HL-60 (cell line): ENCODE data around the gene PTPA.

Experiments
- DNase-seq, 2 experiments: peaks; one replicate each; pipeline ENCODE4 v3.0.0-alpha.2; 2010 to 2020; ENCODE audit warnings: low read depth in 1 of 2, low spot score in 1 of 2
- H3K27ac ChIP-seq: fragments of 250-450 bp; sonication (Bioruptor Pico); replicated peaks from 2 replicates; pipeline ENCODE4 v1.5.1; 2020; ENCODE audit warnings: mild to moderate bottlenecking, moderate library complexity
- H3K27me3 ChIP-seq: fragments of 250-450 bp; sonication (Bioruptor Pico); 2 replicates; pipeline ENCODE4 v1.5.1; 2021; ENCODE audit warnings: mild to moderate bottlenecking, moderate library complexity; ENCODE audit not compliant: insufficient read depth, poor library complexity, severe bottlenecking
- H3K4me3 ChIP-seq: replicated peaks from 2 replicates; pipeline ENCODE4 v1.5.1; 2011; ENCODE audit warnings: mild to moderate bottlenecking, control low read depth, low read length; ENCODE audit not compliant: insufficient read depth
- GABPA ChIP-seq: IDR thresholded peaks from 2 replicates; pipeline ENCODE4 v1.6.1; 2012; ENCODE audit warnings: low read depth
- POLR2AphosphoS5 ChIP-seq: IDR thresholded peaks from 2 replicates; pipeline ENCODE4 v1.6.1; 2012; ENCODE audit warnings: low read depth
- SPI1 ChIP-seq: IDR thresholded peaks from 2 replicates; pipeline ENCODE4 v1.6.1; 2012; ENCODE audit warnings: low read depth, mild to moderate bottlenecking, borderline replicate concordance
- TF ChIP-seq, protein P1 (sequence below): IDR thresholded peaks from one replicate; pipeline ENCODE4 v1.5.1; 2011; ENCODE audit warnings: low read length, control low read depth, inconsistent platforms; ENCODE audit not compliant: insufficient read depth
- TF ChIP-seq, protein P2 (sequence below): IDR thresholded peaks from 2 replicates; pipeline ENCODE4 v1.6.1; 2012; ENCODE audit warnings: low read depth; ENCODE audit not compliant: insufficient replicate concordance

Gene PTPA

DNA sequence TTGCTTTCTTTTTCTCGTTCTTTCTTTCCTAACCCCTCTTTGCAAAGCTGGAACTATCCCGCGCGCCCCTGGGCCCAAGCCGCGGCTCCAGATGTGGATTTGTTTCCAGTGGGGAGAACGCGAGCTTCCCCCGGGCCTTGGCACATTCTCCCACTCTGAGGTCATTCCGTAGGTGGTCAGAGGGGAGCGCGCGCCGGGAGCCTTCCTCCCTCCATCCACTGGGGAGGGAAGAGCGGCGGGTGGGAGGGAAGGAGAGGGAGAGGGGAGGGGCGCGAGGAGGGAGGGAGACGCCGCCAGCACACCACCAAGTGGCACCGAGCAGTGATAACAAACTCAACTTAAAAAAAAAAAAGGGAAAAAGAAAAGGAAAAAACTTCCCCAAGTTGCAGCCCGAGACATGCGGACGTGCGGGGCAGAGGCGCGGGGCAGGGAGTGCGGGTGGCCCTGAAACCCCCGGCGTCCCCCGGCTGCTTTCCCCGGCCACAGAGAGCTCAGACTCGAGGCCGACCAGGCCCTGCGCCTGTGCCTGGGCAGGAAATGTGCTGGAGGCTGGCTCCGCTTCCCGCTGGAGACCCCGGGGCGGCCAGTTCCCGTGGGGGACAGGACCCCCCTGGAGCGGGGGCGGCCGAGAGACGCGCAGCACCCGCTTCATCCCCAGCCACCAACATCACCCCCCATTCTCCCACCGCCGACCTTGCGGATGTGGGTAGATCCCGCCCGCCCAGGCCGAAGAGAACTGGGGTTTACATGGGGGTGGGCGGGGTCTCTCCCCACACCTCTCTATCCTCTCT is 63.7 kb downstream of the PTPA start:
- no peak for TF ChIP-seq GABPA
- TF ChIP-seq POLR2AphosphoS5: no peak
- TF ChIP-seq SPI1: no peak
- TF ChIP-seq, protein P1, sequence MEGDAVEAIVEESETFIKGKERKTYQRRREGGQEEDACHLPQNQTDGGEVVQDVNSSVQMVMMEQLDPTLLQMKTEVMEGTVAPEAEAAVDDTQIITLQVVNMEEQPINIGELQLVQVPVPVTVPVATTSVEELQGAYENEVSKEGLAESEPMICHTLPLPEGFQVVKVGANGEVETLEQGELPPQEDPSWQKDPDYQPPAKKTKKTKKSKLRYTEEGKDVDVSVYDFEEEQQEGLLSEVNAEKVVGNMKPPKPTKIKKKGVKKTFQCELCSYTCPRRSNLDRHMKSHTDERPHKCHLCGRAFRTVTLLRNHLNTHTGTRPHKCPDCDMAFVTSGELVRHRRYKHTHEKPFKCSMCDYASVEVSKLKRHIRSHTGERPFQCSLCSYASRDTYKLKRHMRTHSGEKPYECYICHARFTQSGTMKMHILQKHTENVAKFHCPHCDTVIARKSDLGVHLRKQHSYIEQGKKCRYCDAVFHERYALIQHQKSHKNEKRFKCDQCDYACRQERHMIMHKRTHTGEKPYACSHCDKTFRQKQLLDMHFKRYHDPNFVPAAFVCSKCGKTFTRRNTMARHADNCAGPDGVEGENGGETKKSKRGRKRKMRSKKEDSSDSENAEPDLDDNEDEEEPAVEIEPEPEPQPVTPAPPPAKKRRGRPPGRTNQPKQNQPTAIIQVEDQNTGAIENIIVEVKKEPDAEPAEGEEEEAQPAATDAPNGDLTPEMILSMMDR: no peak
- TF ChIP-seq, protein P2, sequence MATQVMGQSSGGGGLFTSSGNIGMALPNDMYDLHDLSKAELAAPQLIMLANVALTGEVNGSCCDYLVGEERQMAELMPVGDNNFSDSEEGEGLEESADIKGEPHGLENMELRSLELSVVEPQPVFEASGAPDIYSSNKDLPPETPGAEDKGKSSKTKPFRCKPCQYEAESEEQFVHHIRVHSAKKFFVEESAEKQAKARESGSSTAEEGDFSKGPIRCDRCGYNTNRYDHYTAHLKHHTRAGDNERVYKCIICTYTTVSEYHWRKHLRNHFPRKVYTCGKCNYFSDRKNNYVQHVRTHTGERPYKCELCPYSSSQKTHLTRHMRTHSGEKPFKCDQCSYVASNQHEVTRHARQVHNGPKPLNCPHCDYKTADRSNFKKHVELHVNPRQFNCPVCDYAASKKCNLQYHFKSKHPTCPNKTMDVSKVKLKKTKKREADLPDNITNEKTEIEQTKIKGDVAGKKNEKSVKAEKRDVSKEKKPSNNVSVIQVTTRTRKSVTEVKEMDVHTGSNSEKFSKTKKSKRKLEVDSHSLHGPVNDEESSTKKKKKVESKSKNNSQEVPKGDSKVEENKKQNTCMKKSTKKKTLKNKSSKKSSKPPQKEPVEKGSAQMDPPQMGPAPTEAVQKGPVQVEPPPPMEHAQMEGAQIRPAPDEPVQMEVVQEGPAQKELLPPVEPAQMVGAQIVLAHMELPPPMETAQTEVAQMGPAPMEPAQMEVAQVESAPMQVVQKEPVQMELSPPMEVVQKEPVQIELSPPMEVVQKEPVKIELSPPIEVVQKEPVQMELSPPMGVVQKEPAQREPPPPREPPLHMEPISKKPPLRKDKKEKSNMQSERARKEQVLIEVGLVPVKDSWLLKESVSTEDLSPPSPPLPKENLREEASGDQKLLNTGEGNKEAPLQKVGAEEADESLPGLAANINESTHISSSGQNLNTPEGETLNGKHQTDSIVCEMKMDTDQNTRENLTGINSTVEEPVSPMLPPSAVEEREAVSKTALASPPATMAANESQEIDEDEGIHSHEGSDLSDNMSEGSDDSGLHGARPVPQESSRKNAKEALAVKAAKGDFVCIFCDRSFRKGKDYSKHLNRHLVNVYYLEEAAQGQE: no peak
- Histone ChIP-seq H3K27me3 (no peaks in the 10 kb centered on the region), H3K4me3 (peak overlapping the region; percentile 77), H3K27ac (peak overlapping the region; percentile 67)
- DNase-seq: peak; percentile 43 to 68

DNA sequence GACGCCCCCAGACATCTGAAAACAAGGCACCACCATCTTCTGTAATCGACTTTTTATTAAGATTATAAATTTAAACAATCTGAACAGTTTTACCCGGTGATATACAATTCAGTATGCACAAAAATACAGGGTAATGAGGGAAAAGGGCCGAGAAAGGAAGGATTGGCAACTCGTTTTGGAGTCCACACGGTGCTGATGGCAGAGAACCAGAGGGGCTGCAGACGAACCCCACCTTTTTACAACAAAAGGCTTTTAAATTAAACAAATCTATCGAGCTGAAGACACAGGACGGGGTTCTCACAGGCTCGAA is 64.3 kb downstream of the PTPA start:
- peak overlapping the region; percentile 77 for H3K4me3 ChIP-seq
- TF ChIP-seq, protein P2: no peak
- TF ChIP-seq, protein P1: no peak
- TF ChIP-seq GABPA: no peak
- TF ChIP-seq SPI1: no peak
- no peak for TF ChIP-seq POLR2AphosphoS5
- no peaks in the 10 kb centered on the region for H3K27me3 ChIP-seq
- DNase-seq: no peak
- H3K27ac ChIP-seq: peak overlapping the region; percentile 67

DNA sequence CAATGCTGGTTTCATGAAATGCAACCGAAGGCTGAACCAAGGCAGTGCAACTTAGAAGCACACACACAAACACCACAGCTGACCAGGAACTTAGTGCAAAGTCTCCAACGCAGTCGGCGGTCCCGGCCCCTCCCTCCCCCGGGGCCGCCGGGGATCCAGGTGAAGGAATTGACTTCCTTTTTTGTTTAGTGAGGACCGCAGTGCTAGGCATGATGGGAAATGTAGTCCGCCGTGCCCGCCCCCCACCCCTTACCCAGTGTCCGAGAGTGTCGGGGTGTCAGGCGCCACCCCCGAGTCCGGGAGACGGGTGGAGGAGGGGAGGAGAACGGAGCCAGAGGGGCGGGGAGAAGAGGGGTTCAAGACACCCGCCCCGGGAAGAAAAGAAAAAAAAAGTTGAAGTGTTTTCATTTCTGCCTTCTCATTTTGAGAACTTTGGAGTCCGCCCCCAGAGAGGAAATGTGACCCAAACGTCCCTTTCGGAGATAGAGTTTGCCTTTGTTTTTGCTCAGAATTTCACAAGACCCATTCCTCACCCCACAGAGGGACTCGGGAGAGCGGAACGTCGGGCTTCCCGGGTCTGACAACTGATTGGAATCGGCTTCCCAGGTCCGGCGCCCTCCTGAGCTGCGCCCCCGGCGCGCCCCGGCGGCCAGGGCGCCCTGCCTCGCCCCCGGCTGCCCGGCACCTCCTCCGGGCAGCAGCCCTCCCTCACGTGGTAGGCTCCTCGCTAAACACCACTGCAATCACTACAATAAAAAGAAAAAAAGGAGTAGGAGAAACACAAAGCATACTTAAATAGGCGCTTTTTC is 64.8 kb downstream of the PTPA start:
- Histone ChIP-seq H3K27me3 (no peaks in the 10 kb centered on the region), H3K4me3 (peak overlapping the region; percentile 77), H3K27ac (peak overlapping the region; percentile 67)
- peak; percentile 86 to 90 for DNase-seq
- peak; percentile 92 for TF ChIP-seq SPI1
- TF ChIP-seq, protein P1: no peak
